Spleen (tissue), 11 donors: Measurements from ENCODE around the gene GMDS. TPM values are rescaled to one million over a fixed set of nuclear protein-coding genes. Genes with fewer than 3 reads are reported as not detected.

Experiments
- DNase-seq: peaks from one replicate; pipeline ENCODE4 v3.0.0-alpha.2; 2020
- H3K27ac ChIP-seq, 8 donors: fragments of 200-600 bp; sonication (generic) in 7 of 8; 1 replicate in 4 of 8; 2 replicates in 4 of 8; pipeline versions ENCODE4 v1.5.0 to v1.8.0; 2016 to 2021; ENCODE audit warnings: inconsistent platforms in 4 of 8, mild to moderate bottlenecking in 4 of 8, moderate library complexity in 1 of 8
- H3K27me3 ChIP-seq, 7 donors: fragments of 200-600 bp; sonication (generic) in 6 of 7; replicated peaks in 1 of 7; 1 replicate in 4 of 7; 2 replicates in 3 of 7; pipeline versions ENCODE4 v1.5.0 to v1.8.0; 2016 to 2021; ENCODE audit warnings: inconsistent platforms in 3 of 7, mild to moderate bottlenecking in 1 of 7
- H3K36me3 ChIP-seq, 6 donors: fragments of 200-600 bp; sonication (generic) in 5 of 6; 1 replicate in 4 of 6; 2 replicates in 2 of 6; pipeline versions ENCODE4 v1.5.0 to v1.8.0; 2016 to 2021; ENCODE audit warnings: inconsistent platforms in 2 of 6
- H3K4me1 ChIP-seq, 6 donors: fragments of 200-600 bp; sonication (generic) in 5 of 6; 1 replicate in 3 of 6; 2 replicates in 3 of 6; pipeline versions ENCODE4 v1.5.0 to v1.8.0; 2016 to 2021; ENCODE audit warnings: inconsistent platforms in 3 of 6
- H3K4me3 ChIP-seq, 8 donors: fragments of 200-600 bp; sonication (generic) in 7 of 8; 1 replicate in 4 of 8; 2 replicates in 4 of 8; pipeline versions ENCODE4 v1.5.0 to v1.8.0; 2016 to 2021; ENCODE audit warnings: inconsistent platforms in 4 of 8, mild to moderate bottlenecking in 4 of 8, moderate library complexity in 2 of 8
- H3K9me3 ChIP-seq, 8 donors: fragments of 200-600 bp; sonication (generic) in 7 of 8; 1 replicate in 4 of 8; 2 replicates in 4 of 8; pipeline versions ENCODE4 v1.5.0 to v1.8.0; 2016 to 2021; ENCODE audit warnings: inconsistent platforms in 4 of 8
- CTCF ChIP-seq, 11 experiments: fragments of 200-600 bp in 7 of 11; fragments of 450-650 bp in 4 of 11; sonication (generic) in 4 of 11; IDR thresholded peaks in 8 of 11; conservative IDR thresholded peaks in 3 of 11; 1 replicate in 7 of 11; 2 replicates in 4 of 11; pipeline versions ENCODE4 v1.4.0 to v1.8.0; 2016 to 2021; ENCODE audit warnings: antibody characterized with exemption in 11 of 11, inconsistent platforms in 4 of 11, mild to moderate bottlenecking in 1 of 11
- POLR2A ChIP-seq, 3 donors: fragments of 450-650 bp; IDR thresholded peaks; one replicate each; pipeline ENCODE4 v1.5.1; 2017; ENCODE audit warnings: antibody characterized with exemption in 3 of 3, mild to moderate bottlenecking in 1 of 3
- POLR2AphosphoS5 ChIP-seq, 3 donors: sonication (generic); formaldehyde crosslinking; IDR thresholded peaks; one replicate each; pipeline ENCODE4 v1.5.1; 2017; ENCODE audit warnings: antibody characterized with exemption in 3 of 3
- WGBS, 5 donors: extraction: QIAGEN DNeasy Blood & Tissue Kit in 3 of 5; methylation state at CpG; one replicate each; pipeline versions ENCODE4 v1.1.5 to v1.1.7; 2013 to 2018; 5-methylcytosine and 5-hydroxymethylcytosine counted together
- intact Hi-C: fragments of 100-400 bp; cut with DNase I; formaldehyde crosslinking; loops from one replicate; pipeline ENCODE4 v1.15.0; 2023; ENCODE audit warnings: low total_unique reads
- polyA plus RNA-seq, 3 donors: library from polyadenylated mRNA; stranded (reverse); fragments of 200-250 nt; gene quantifications; one replicate each; pipeline ENCODE4 v1.2.1, GENCODE V29; 2013
- total RNA-seq, 7 donors: library from RNA; depleted of rRNA in 3 of 7; stranded (reverse); fragments of >200 nt in 3 of 7; fragmentation: NEBNext Ultra II Directional in 4 of 7; extraction: Animal tissue kit (Norgen Biotek cat#: 25700) in 4 of 7; gene quantifications; one replicate each; pipeline versions ENCODE4 v1.1.0 to v1.2.1, GENCODE V29; 2016 to 2021
- donor health status: healthy with polysubstance abuse.
- donor health status: DM: no; HTN: no; CAD: no; lungs with moderate emphysema.
- donor health status: DM: no; HTN: no; CAD: no.
- donor health status: Bipolar disorder and iron deficiency.
- donor health status: healthy.
- donor health status: DM: no; HTN: no; CAD: no.
- donor health status: DM: yes; HTN: yes; CAD: no.

The GMDS gene
- total and polyA plus RNA-seq, 10 donors, result 9.1 to 30.8 (median 17.7) TPM

- H3K27me3 ChIP-seq, result no peaks in the 10 kb centered on the region
- no peak overlapping the region for H3K4me3 ChIP-seq
- no peak for DNase-seq
- 64 to 83% (median 81%) methylated on average over 3 of the region's 3 CpGs for WGBS, 5 donors
- no peaks in the 10 kb centered on the region for H3K4me1 ChIP-seq
- intact Hi-C loops, result no loop called here
- H3K36me3 ChIP-seq, result peaks cover 0 to 66% (median 4%) of the 10 kb centered on the region in 6 donors
- no peak overlapping the region for H3K27ac ChIP-seq
- H3K9me3 ChIP-seq, result no peaks in the 10 kb centered on the region
- TF ChIP-seq CTCF (IDR thresholded peaks at IDR 0.05 in 8 of 11, conservative IDR thresholded peaks at IDR 0.05 in 3 of 11) (no peak), POLR2A (IDR thresholded peaks at IDR 0.05) (no peak), POLR2AphosphoS5 (IDR thresholded peaks at IDR 0.05) (no peak)
These were observed 20.8 kb upstream of the GMDS start for GRCh38 chr6:2266031-2266795.

DNA sequence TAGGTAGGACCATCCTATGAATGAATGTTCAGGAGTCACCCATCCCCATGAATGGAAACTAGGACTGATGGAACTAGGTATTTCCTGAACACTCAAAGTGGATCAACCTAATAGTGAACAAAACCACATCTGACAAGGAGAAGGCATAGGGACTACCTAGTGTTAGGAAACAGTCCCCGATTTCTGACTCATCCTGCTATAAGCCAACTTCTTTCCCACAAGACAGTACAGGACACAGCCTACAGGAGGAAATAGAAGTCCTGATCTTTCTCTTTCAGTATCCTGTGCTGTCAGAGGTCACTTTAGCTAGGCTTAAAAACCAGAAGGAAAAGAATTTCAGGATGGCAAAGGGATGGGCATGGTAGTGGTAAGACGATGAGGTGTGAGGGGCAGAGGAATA is 19.5 kb upstream of the GMDS start:
- WGBS, 5 donors, result 63 to 98% (median 93%) methylated on average over 2 of the region's 2 CpGs
- intact Hi-C loops, result no loop called here

DNA sequence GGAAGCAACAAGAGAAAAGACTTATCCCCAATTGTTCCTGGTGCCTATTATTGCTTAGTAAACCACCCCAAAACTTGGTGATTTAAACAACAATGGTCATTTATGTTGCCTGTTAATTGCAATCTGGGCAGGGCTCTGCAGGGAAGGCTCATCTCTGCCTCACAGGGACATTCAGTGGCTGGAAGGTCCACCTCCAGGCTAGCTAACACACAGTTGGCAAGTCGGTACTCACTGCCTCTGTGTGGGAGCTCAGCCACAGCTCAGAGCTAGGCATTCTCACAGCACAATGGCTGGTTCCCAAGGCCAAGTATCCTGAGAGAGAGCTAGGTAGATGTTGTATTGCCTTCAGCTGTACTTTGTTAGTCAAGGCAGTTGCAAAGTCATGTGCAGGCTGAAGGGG is 18.5 kb upstream of the GMDS start:
- no peak for DNase-seq
- 89 to 100% (median 97%) methylated on average over 1 of the region's 1 CpG for WGBS, 5 donors
- no peak overlapping the region for H3K4me3 ChIP-seq
- H3K27ac ChIP-seq, result no peak overlapping the region
- H3K4me1 ChIP-seq, result no peaks in the 10 kb centered on the region
- no peaks in the 10 kb centered on the region for H3K27me3 ChIP-seq
- no peak for TF ChIP-seq POLR2AphosphoS5 (IDR thresholded peaks at IDR 0.05)
- TF ChIP-seq CTCF (IDR thresholded peaks at IDR 0.05 in 8 of 11, conservative IDR thresholded peaks at IDR 0.05 in 3 of 11), result no peak
- TF ChIP-seq POLR2A (IDR thresholded peaks at IDR 0.05), result no peak
- peaks cover 0 to 54% (median 0%) of the 10 kb centered on the region in 6 donors for H3K36me3 ChIP-seq
- H3K9me3 ChIP-seq, result no peaks in the 10 kb centered on the region
- intact Hi-C loops, result no loop called here

More for the DNA sequence above, 19.5 kb upstream of the GMDS start:
- Histone ChIP-seq H3K27ac (no peak overlapping the region), H3K4me3 (no peak overlapping the region), H3K4me1 (no peaks in the 10 kb centered on the region), H3K27me3 (no peaks in the 10 kb centered on the region), H3K9me3 (no peaks in the 10 kb centered on the region), H3K36me3 (peaks cover 0 to 57% (median 4%) of the 10 kb centered on the region in 6 donors)
- DNase-seq, result no peak
- TF ChIP-seq CTCF (IDR thresholded peaks at IDR 0.05 in 8 of 11, conservative IDR thresholded peaks at IDR 0.05 in 3 of 11) (no peak), POLR2AphosphoS5 (IDR thresholded peaks at IDR 0.05) (no peak), POLR2A (IDR thresholded peaks at IDR 0.05) (no peak)

DNA sequence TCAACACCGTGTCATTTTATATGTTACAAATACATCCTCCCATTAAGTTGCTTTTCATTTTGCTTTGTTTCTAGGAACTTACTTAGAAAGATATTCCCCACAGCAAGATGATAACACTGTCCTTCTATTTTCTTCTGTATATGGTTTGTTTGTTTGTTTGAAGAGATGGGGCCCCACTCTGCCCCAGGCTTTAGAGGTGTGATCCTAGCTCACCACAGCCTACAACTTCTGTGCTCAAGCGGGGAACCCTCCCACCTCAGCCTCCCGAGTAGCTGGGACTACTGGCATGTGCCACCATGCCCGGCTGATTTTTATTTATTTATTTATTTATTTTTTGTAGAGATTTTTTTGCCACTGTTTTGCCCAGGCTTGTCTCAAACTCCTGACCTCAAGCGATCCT is 14.2 kb upstream of the GMDS start:
- Histone ChIP-seq H3K27ac (no peak overlapping the region), H3K36me3 (peaks cover 0 to 51% (median 4%) of the 10 kb centered on the region in 6 donors), H3K4me3 (no peak overlapping the region), H3K4me1 (no peaks in the 10 kb centered on the region), H3K27me3 (no peaks in the 10 kb centered on the region), H3K9me3 (peaks cover 0 to 9% (median 5%) of the 10 kb centered on the region in 8 donors)
- no peak for DNase-seq
- TF ChIP-seq POLR2AphosphoS5 (IDR thresholded peaks at IDR 0.05) (no peak), CTCF (IDR thresholded peaks at IDR 0.05 in 8 of 11, conservative IDR thresholded peaks at IDR 0.05 in 3 of 11) (no peak), POLR2A (IDR thresholded peaks at IDR 0.05) (no peak)
- 88 to 94% (median 93%) methylated on average over 5 of the region's 5 CpGs for WGBS, 5 donors
- intact Hi-C loops, result no loop called here
